Esophagus squamous epithelium (tissue), 4 donors: ENCODE measurements around the gene GATA2.

ENCODE experiments used
- POLR2A ChIP-seq, 4 donors: fragments of 450-650 bp; IDR thresholded peaks; one replicate each; pipeline ENCODE4 v1.6.1; 2017; ENCODE audit warnings: antibody characterized with exemption in 4 of 4, mild to moderate bottlenecking in 4 of 4, moderate library complexity in 3 of 4
- TF ChIP-seq, protein P1 (sequence below), 6 experiments: fragments of 450-650 bp in 4 of 6; fragments of 200-600 bp in 2 of 6; sonication (generic) in 2 of 6; IDR thresholded peaks; one replicate each; pipeline ENCODE4 v1.5.1; 2016 to 2019; ENCODE audit warnings: antibody characterized with exemption in 6 of 6, mild to moderate bottlenecking in 4 of 6, moderate library complexity in 4 of 6

DNA sequence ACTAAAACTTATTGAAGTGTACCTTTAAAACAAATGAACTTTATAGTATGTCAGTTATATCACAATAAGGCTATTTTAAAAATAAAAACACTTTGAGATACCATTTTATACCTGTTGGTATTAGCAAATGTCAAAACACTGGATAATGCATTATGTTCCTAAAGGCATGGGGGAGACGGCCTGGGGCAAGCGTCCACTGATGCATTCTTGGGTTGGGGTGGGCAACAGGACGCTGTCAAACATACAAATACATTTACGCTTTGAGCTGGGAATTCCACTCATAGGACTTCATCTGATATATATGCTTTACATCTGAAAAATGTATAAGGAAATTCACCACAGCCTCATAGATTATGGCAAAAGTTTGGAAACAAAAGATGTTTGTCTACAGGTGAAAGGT lies 7.6 kb upstream of the GATA2 start:
- TF ChIP-seq, protein P1, sequence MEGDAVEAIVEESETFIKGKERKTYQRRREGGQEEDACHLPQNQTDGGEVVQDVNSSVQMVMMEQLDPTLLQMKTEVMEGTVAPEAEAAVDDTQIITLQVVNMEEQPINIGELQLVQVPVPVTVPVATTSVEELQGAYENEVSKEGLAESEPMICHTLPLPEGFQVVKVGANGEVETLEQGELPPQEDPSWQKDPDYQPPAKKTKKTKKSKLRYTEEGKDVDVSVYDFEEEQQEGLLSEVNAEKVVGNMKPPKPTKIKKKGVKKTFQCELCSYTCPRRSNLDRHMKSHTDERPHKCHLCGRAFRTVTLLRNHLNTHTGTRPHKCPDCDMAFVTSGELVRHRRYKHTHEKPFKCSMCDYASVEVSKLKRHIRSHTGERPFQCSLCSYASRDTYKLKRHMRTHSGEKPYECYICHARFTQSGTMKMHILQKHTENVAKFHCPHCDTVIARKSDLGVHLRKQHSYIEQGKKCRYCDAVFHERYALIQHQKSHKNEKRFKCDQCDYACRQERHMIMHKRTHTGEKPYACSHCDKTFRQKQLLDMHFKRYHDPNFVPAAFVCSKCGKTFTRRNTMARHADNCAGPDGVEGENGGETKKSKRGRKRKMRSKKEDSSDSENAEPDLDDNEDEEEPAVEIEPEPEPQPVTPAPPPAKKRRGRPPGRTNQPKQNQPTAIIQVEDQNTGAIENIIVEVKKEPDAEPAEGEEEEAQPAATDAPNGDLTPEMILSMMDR (IDR thresholded peaks at IDR 0.05): no peak
- TF ChIP-seq POLR2A (IDR thresholded peaks at IDR 0.05): no peak
